GM19467 (cell line): ENCODE data around the gene TMEM267.
A peak's percentile ranks its signal among the peaks of the same experiment; 100 is the strongest.
"Not testable (repeated sequence)": the region's sequence is repeated elsewhere in the genome, so short reads cannot be mapped to it uniquely, and the experiment has no call there.

Source experiments
- ATAC-seq: cut with Tn5 transposase; IDR thresholded peaks from one replicate; pipeline ENCODE4 v1.9.1; 2021; ENCODE audit warnings: mild to moderate bottlenecking, moderate library complexity; ENCODE audit not compliant: unreplicated experiment

The TMEM267 gene, protein sequence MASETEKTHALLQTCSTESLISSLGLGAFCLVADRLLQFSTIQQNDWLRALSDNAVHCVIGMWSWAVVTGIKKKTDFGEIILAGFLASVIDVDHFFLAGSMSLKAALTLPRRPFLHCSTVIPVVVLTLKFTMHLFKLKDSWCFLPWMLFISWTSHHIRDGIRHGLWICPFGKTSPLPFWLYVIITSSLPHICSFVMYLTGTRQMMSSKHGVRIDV

DNA sequence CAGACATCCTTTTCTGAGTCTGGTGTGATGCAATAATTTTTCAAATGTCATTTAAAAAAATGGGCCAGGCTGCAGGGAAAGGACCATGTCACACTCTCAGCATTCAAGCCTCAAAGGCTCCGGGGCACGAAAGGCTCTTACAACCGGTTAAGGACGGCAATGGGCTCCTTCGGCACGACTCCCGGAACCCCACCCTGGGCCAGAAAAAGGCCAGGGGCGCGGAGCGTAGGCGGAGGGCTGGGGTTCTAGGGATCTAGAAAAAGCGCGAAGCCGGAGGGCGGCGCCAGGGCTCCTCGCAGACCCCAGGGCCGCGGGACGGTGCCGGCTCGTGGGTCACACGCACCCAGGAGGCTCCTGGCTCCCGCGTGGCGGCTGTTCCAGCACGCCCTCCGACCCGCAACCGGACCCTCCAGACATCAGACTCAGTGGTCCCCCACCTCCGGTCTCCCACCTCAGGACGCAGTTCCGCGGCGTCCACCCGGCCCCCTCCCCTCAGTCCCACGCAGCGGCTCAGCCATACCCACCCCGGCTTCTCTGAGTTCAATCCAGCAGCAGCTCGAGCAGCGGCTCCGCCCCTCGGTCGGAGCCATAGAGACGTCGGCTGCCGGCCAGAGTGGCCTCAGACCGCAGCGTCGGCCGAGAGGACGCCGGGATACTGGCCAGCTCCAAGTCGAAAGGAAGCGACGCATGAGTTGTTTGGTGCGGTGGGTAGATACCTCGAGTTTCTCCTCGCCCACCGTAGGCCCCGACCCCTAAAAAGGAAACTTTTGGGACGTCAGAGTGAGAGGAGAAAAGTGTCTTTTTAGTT lies at the start of gene TMEM267:
TMEM267 (minus strand) TSS at position 568 of the 808 bp plus-strand sequence. CDS start 29,896 bp downstream, outside the sequence.
- ATAC-seq = peak; percentile 95

DNA sequence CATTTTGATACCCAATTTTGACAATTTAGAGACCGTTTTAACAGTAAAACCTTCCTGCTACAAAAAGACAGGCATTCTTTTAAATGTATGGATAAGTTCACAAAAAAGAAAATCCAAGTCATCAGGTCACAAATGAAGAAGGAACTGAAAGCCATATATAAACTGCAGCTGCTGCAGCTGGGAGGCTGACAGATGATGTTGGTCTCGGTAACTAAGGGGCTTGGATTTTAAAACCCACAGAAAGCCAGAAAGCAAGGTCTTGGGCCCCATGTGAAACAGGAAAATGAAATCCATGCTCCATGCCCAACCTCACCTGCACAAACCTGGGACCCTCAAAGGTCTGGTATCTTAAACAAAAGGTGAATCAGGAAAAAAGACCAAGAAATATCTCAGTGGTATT lies 47.0 kb upstream of the TMEM267 start:
- no peak for ATAC-seq

DNA sequence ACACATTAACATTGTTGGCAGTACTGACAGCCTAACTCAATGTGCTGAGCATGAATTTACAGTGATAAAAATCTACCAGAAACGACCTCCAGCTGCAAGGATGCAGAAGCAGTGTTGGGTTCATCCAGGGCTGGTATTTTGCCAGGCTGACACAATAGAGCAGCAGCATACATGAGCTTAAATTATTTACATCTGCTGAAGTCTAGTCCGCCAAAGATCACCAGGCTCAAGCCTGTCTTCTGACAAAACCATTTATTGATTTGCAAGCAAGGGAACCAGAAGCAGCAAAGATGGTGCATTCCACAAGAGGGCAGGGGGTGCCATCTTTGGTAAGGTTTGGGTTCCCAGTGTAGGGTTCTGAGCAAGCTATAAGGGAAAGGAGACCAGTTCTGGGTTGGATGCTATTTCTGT lies 40.0 kb upstream of the TMEM267 start:
- ATAC-seq = no peak

DNA sequence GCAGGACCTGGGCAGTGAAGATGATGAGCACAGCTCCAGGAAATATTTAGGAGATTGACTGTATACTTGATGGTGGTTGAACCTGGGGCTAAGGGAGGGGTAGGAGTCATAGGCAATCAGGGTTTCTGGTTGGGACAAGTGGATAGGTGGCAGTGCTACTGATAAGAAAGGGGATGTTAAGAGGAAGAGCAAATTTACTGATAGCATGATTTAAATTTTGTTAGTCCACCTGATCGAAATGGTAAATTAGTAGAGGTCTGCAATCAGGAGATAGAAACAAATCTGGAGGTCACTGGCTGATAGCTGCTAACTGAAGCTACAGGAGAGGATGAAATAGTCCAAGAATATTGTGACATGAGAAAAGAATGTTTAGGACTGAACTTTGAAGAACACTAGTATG lies 37.0 kb upstream of the TMEM267 start:
- no peak for ATAC-seq

DNA sequence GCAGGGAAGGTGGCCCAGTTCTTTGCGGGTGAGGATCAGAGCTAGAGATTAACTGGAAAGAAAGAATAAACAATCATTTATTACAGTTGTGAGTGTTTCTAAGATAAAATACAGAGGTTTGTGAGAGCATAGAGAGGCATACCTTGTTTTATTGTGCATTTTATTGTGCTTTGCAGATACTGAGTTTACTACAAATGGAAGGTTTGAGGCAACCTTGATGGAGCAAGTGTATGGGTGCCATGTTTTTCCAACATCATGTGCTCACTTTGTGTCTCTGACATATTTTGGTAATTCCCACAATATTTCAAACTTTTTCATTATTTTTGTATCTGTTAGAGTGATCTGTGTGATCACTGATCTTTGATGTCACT lies 32.0 kb upstream of the TMEM267 start:
- ATAC-seq = no peak

DNA sequence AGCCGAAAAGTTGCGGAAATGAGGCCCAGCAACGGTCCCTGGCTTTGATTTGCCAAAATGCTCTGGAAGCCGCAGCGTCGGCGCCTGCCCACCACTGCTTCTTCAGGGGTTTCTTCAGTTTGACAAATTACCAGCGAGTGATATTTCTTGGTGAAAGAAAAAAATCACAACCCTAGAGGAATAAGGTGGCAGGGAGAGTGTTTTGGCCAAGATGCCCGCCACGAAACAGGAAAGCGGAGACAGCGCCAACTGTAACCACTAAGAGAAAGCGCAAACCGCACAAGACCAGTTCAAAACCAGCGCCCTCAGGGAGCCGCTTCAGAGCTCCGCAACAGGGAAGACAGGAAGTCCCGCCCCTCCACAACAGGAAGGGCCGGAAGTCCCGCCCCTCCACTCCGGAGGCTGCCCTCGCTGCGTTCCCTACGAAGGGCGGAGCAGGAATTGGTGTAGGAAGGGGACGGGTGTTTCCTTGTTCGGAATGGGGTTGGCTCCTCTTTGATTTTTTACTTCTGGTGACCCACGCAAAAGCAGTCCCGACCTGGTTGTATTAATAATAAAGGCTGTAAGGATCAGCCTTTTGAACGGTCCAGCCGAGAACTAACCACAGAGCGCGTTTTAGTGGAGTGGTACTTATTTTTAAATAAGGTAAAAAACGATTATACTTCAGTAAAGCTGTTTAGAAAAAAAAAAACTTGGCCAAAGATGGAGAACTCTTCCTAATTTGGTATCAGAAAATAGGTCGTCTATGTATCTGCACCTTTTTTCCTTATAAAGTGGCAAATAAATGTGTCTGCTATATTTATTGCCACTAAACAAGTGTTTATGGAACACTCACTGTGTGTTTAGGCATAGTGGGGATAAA lies 31.4 kb upstream of the TMEM267 start, which contains the start of gene C5orf34:
C5orf34 (minus strand) TSS at position 333 of the 862 bp plus-strand sequence. CDS start 5,809 bp downstream, outside the sequence.
- ATAC-seq = peak; percentile 99

DNA sequence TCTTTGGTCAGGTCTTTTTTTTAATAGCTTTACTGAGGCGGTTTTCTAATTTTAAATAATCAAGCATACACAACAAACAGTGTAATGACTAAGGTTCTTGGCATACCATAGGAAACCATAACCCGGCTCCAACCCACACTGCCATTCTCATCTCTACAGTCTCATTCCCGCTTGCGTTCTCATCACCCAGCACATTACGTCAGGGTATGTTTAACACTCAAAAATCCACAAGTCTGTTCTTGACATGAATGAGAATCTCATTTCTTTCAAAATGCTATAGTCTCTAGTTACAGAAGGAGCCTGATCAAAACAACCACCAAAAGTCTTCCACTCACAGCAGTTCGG lies 30.8 kb upstream of the TMEM267 start:
- peak; percentile 30 for ATAC-seq

DNA sequence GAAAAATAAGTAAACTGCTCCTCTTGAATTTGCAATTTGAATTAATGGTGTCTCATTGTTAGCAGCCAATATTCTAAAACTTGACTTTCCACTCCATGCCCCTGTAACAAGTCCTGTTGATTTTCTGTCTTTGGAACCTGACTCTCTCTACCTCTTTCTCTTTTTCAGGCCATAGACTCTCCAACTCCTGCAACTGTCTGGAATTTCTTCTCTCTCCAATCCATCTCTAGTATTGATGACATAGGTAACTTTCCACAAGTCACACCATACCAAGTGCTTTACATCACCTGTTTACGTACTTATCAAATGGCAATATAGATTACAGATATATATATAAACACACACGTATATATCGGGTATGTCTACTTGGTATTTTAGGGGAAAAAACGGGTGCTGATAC lies 30.4 kb upstream of the TMEM267 start:
- ATAC-seq = no peak

DNA sequence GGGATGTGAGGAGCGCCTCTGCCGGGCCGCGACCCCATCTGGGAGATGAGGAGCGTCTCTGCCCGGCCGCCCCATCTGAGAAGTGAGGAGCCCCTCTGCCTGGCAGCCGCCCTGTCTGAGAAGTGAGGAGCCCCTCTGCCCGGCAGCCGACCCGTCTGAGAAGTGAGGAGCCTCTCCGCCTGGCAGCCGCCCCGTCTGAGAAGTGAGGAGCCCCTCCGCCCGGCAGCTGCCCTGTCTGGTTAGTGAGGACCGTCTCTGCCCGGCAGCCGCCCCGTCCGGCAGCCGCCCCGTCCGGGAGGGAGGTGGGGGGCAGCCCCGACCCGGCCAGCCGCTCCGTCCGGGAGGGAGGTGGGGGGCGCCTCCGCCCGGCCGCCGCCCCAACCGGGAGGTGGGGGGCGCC lies 27.4 kb upstream of the TMEM267 start:
- ATAC-seq = not testable (repeated sequence)

DNA sequence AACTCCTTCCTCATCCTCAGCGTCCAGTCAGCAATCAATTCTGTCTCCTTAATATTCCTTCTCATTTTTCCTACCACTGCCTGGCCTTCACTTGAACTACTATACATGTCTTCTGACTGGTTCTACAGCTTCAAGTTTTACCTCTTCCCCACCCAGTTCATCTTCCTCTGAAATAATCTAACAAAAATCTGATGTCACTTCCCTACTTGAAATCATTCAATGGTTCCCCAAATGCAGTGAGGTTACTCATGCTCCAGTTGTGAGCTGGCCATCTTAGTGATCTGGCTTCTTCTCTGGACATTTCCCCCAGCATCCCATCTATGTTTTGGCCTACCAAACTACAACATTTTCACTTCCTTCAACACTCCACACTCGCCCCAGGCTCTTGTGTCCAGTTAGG lies 14.9 kb upstream of the TMEM267 start:
- no peak for ATAC-seq

DNA sequence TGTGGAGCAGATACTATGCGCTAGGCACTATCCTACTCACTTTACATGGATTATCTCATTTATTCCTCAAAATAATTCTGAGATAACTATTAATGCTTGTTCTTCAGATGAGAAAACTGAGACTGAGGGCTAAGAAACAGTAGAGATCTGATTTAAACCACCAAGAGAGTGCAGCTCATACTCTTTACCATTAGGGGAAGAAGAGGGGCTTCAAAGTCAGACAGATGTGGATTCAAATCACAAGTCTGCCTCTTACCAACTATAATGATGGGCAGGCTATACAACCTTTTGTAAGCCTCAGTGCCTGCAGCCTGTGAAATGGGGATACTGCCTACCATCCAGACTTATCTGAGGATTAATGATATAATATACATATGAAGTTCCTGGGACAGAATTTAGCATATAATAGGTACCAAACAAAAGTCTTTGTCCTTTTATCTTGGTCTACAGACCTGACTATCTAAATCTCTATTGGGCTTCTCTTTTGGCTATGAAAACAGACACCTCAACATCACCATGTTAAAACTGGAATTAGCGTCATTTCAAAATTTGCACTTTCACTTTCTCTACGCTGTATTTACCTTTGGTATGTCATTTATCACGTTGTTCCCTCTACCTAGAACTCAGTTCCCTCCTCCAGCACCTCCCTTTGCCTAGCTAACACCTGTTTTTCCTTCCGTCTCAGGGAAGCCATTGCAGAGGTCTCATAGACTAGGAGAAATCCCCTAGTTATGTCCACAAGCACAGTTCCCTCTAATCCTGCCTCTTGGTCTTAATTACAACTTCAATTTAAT lies 13.8 kb upstream of the TMEM267 start:
- no peak for ATAC-seq

DNA sequence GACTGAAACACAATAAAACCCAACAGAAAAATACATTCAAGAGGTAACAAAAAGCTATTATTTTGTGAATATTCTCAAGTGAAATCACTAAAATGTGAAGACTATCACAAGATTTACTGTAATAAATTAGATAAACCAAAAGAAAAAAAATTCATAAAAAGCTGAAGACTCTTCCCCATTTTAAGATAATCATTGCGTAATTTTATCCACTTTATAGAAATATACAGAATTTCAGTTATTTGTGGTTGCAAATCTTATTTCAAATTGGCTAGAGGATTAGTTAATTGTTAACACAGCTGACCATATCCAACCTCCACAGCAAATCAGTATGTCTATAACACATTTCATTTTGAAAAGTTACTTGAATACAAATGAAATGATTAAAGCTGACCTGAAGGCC lies 7.7 kb upstream of the TMEM267 start:
- ATAC-seq = no peak

DNA sequence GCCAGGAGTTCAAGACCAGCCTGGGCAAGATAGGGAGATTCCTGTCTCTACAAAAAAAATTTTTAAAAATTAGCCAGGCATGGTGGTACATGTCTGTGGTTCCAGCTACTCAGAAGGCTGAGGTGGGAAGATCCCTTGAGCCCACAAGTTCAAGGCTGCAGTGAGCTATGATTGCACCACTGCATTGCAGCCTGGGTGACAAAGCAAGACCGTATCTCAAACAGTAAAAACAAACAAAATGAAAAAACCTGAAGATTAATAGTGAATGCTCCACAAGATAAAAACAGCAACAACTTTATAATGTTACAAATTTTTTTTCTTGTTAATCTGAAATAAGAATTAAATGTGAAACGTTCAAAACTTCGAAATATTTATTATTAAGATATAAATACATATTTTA lies 2.7 kb upstream of the TMEM267 start:
- no peak for ATAC-seq

DNA sequence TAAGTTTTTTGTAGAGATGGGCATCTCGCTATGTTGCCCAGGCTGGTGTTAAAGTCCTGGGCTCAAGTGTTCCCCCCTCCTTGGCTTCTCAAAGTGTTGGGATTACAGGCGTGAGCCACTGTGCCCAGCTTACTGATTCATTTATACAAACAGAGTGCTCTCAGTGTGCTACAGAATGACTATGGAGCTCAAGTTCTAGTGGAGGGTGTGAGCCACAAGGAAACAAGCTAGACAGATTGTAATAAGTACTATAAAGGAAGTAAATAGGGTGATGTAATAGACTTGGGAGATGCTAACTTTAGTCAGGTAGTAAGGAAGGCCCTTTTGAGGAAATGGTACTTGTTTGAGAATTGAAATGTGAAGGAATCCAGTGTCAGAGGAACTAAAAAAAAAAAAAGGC lies 1.7 kb upstream of the TMEM267 start:
- ATAC-seq = no peak

DNA sequence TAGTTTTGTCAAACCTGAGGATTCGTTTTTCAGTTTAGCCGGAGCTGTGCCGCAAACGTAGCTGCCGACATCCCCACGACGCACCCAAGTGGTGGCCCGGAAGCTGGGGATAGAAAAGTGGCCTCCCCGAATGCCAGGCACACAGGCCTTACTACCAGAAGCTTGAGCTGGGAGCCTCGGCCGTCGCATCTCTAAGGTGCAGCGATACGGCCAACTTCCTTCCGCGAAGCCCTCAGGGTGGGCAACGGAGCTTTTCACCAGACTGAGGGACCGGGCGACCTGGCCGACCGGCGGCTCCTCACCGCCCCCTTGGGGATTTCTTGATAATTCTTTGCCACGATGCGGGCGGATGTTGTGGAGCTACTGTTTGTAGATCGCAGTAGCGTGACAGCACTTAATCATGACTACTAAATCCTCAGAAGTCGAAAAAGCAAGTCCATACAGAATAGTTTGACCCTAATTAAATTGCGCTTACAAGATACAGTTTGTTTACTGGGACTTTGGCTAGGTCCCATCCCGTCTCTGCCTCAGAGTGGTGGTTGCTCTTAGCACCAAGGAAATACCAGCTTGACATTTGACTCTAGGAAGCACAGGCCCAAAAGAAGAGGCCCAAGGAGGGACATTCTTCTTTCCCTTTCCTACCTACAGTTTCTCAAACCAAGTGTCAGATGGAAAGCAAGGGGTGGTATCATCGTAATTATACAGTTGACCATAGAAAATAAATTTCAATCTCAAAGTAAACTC lies 613 bp upstream of the TMEM267 start:
- peak; percentile 68 for ATAC-seq

DNA sequence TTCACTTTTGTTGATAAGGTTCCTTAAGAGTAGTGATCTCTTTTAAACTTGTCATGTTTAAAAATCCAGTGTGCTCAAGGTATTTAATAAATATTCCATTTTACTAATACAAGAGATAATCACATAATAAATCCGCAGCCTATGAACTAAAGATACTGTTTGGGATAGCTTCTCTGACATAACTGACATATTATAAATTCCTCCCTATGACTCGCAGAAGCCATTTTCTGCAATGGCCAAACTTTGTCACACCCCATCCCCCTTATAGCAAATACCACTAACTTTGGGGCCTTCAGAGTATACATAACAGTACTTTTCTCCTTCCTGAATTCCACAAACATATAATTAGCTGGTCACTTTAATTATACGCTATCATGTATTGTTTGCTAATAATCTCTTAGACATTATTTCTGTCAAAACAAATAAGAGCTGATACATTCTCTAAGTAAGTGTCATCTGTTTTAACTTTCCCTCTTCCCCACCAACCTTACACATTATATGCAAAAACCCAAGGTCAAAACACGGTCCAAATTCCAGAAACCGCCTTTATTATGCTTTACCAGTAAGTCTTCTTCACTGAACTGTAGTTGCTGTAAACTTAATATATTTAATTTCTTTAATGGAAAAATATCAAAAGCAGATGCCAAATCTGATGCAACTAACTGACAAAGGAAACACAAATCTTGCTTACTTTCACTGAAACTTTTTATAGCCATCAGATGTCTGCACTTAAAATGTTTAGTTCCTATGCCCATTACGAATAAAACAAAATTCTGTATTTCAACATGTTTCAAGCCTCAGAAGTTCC lies 971 bp downstream of the TMEM267 start:
- no peak for ATAC-seq

DNA sequence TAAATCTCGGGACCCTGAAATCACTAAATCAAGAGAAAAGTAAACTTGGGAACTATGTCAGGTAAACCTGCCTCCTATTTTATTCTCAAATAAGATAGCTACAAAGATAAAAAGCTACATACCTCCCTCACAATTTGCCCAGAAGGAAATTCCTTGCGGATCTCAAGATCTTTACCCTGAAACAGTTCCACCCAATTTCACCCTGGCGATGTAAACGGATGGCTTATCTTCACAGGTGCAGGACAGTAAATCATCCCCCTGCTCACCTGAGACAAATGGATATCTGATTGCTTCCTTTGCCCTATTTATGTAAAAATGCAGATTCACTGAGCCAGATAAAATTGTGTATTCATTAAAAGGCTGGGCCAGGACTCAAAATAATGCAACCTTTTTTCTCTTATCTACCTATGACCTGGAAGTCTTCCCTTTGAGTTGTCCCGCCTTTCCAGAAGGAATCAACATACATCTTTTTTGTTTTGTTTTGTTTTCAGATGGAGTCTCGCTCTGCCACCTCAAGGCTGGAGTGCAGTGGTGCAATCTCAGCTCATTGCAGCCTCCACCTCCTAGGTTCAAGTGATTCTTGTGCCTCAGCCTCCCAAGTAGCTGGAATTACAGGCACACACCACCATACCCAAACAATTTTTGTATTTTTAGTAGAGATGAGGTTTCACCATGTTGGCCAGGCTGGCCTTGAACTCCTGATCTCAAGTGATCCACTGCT lies 13.8 kb downstream of the TMEM267 start:
- ATAC-seq = no peak

DNA sequence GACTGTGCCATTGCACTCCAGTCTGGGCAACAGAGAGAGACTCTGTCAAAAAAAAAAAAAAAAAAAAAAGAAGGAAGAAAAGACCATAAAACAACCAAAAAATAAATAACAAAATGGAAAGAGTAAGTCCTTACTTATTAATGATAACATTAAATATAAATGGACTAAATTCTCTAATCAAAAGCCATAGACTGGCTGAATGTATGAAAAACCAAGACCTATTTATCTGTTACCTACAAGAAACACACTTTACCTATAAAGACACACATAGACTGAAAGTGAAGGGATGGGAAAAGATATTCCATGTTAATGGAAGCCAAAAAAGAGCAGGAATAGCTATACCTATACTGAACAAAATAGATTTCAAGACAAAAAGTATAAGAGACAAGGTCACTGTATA lies 16.6 kb downstream of the TMEM267 start:
- no peak for ATAC-seq

DNA sequence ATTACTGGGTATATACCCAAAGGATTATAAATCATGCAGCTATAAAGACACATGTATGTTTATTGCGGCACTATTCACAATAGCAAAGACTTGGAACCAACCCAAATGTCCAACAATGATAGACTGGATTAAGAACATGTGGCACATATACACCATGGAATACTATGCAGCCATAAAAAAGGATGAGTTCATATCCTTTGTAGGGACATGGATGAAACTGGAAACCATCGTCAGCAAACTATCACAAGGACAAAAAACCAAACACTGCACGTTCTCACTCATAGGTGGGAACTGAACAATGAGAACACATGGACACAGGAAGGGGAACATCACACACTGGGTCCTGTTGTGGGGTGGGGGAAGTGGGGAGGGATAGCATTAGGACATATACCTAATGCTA lies 18.2 kb downstream of the TMEM267 start:
- not testable (repeated sequence) for ATAC-seq
